H9 (cell line): ENCODE data around the gene ARRB1. TPM values are rescaled to one million over a fixed set of nuclear protein-coding genes. Genes with fewer than 3 reads are reported as not detected.

ENCODE experiments used
- DNase-seq: peaks from one replicate; pipeline ENCODE4 v3.0.0-alpha.2; 2017
- H2AFZ ChIP-seq: one replicate; pipeline ENCODE4 v1.6.1; 2013; ENCODE audit warnings: mild to moderate bottlenecking, low read length, control low read depth, moderate library complexity
- H2AK5ac ChIP-seq: 2 replicates; pipeline ENCODE4 v1.6.1; 2013; ENCODE audit warnings: low read length, control low read depth, mixed read lengths; ENCODE audit not compliant: insufficient read length
- H2BK120ac ChIP-seq: one replicate; pipeline ENCODE4 v1.6.1; 2013; ENCODE audit warnings: low read depth, mild to moderate bottlenecking, low read length, control low read depth, inconsistent platforms; ENCODE audit not compliant: poor library complexity, severe bottlenecking
- H2BK12ac ChIP-seq: 2 replicates; pipeline ENCODE4 v1.6.1; 2013; ENCODE audit warnings: low read length, control low read depth, mixed read lengths, low read depth; ENCODE audit not compliant: insufficient read length
- H2BK15ac ChIP-seq: 2 replicates; pipeline ENCODE4 v1.6.1; 2013; ENCODE audit warnings: low read depth, low read length, control low read depth
- H2BK20ac ChIP-seq: one replicate; pipeline ENCODE4 v1.6.1; 2013; ENCODE audit warnings: low read depth, mild to moderate bottlenecking, low read length, control low read depth, inconsistent platforms; ENCODE audit not compliant: poor library complexity, severe bottlenecking
- H2BK5ac ChIP-seq: 2 replicates; pipeline ENCODE4 v1.6.1; 2013; ENCODE audit warnings: low read length, control low read depth, mixed read lengths; ENCODE audit not compliant: insufficient read length
- H3K14ac ChIP-seq: 2 replicates; pipeline ENCODE4 v1.6.1; 2013; ENCODE audit warnings: low read length, control low read depth; ENCODE audit not compliant: insufficient read depth
- H3K18ac ChIP-seq: 2 replicates; pipeline ENCODE4 v1.6.1; 2013; ENCODE audit warnings: low read depth, mild to moderate bottlenecking, mixed read lengths, low read length, control low read depth; ENCODE audit not compliant: insufficient read length
- H3K23ac ChIP-seq: 2 replicates; pipeline ENCODE4 v1.6.1; 2013; ENCODE audit warnings: low read length, control low read depth, mixed read lengths, low read depth; ENCODE audit not compliant: insufficient read length
- H3K23me2 ChIP-seq: 2 replicates; pipeline ENCODE4 v1.6.1; 2013; ENCODE audit warnings: low read depth, mild to moderate bottlenecking, mixed read lengths, low read length, control low read depth; ENCODE audit not compliant: insufficient read length, poor library complexity, severe bottlenecking
- H3K27ac ChIP-seq: 2 replicates; pipeline ENCODE4 v1.5.1; 2013; ENCODE audit warnings: low read length, control low read depth, mixed read lengths, low read depth; ENCODE audit not compliant: insufficient read length
- H3K27me3 ChIP-seq: 2 replicates; pipeline ENCODE4 v1.6.1; 2013; ENCODE audit warnings: low read length, control low read depth, inconsistent platforms; ENCODE audit not compliant: insufficient read depth
- H3K4ac ChIP-seq: 2 replicates; pipeline ENCODE4 v1.6.1; 2013; ENCODE audit warnings: low read depth, mild to moderate bottlenecking, control low read depth, inconsistent platforms, low read length, moderate library complexity
- H3K4me1 ChIP-seq: 2 replicates; pipeline ENCODE4 v1.6.1; 2013; ENCODE audit warnings: low read length, control low read depth, inconsistent platforms; ENCODE audit not compliant: insufficient read depth
- H3K4me2 ChIP-seq: 2 replicates; pipeline ENCODE4 v1.6.1; 2013; ENCODE audit warnings: low read length, control low read depth, mixed read lengths; ENCODE audit not compliant: insufficient read length, insufficient read depth
- H3K56ac ChIP-seq: 2 replicates; pipeline ENCODE4 v1.6.1; 2013; ENCODE audit warnings: low read depth, mild to moderate bottlenecking, mixed read lengths, low read length, control low read depth; ENCODE audit not compliant: insufficient read length
- H3K79me1 ChIP-seq: 2 replicates; pipeline ENCODE4 v1.6.1; 2013; ENCODE audit warnings: low read depth, mild to moderate bottlenecking, moderate library complexity, low read length, control low read depth, inconsistent platforms; ENCODE audit not compliant: insufficient read depth, poor library complexity, severe bottlenecking
- H3K79me2 ChIP-seq: 2 replicates; pipeline ENCODE4 v1.6.1; 2013; ENCODE audit warnings: low read length, control low read depth, inconsistent platforms; ENCODE audit not compliant: insufficient read depth
- H3K9ac ChIP-seq: 2 replicates; pipeline ENCODE4 v1.6.1; 2013; ENCODE audit warnings: low read length, control low read depth, mixed read lengths; ENCODE audit not compliant: insufficient read length; ENCODE audit errors: extremely low read depth
- H3K9me3 ChIP-seq: one replicate; pipeline ENCODE4 v1.6.1; 2013; ENCODE audit warnings: low read depth, low read length, inconsistent platforms; ENCODE audit not compliant: control insufficient read depth
- H3T11ph ChIP-seq: one replicate; pipeline ENCODE4 v1.6.1; 2013; ENCODE audit warnings: mild to moderate bottlenecking, low read length, control low read depth, inconsistent platforms
- H4K20me1 ChIP-seq: one replicate; pipeline ENCODE4 v1.6.1; 2013; ENCODE audit not compliant: control insufficient read depth, insufficient read length, insufficient read depth
- H4K5ac ChIP-seq: 2 replicates; pipeline ENCODE4 v1.6.1; 2013; ENCODE audit warnings: low read depth, mild to moderate bottlenecking, mixed read lengths, low read length, control low read depth; ENCODE audit not compliant: insufficient read length
- H4K8ac ChIP-seq: replicated peaks from 2 replicates; pipeline ENCODE4 v1.6.1; 2013; ENCODE audit warnings: low read length, control low read depth, mixed read lengths, low read depth; ENCODE audit not compliant: insufficient read length
- H4K91ac ChIP-seq: 2 replicates; pipeline ENCODE4 v1.6.1; 2013; ENCODE audit warnings: low read depth, mild to moderate bottlenecking, moderate library complexity, mixed read lengths, low read length, control low read depth; ENCODE audit not compliant: insufficient read length
- H3K27ac Mint-ChIP-seq, 3 experiments: 2 replicates in 2 of 3; 3 replicates in 1 of 3; pipeline ENCODE4 v1.8.0; 2020 to 2021; ENCODE audit warnings: mixed read lengths in 3 of 3, mild to moderate bottlenecking in 1 of 3, moderate library complexity in 1 of 3
- H3K27me3 Mint-ChIP-seq: 2 replicates; pipeline ENCODE4 v1.8.0; 2021; ENCODE audit warnings: low read depth, mild to moderate bottlenecking, moderate library complexity, mixed read lengths
- H3K36me3 Mint-ChIP-seq, 3 experiments: 2 replicates in 2 of 3; 3 replicates in 1 of 3; pipeline ENCODE4 v1.8.0; 2020 to 2021; ENCODE audit warnings: low read depth in 3 of 3, mixed read lengths in 3 of 3; ENCODE audit not compliant: insufficient read depth in 1 of 3
- H3K4me1 Mint-ChIP-seq, 2 experiments: 2 replicates each; pipeline ENCODE4 v1.8.0; 2020; ENCODE audit warnings: mixed read lengths in 2 of 2
- H3K4me3 Mint-ChIP-seq, 2 experiments: 2 replicates in 1 of 2; 3 replicates in 1 of 2; pipeline ENCODE4 v1.8.0; 2020 to 2021; ENCODE audit warnings: mild to moderate bottlenecking in 2 of 2, mixed read lengths in 2 of 2, moderate library complexity in 1 of 2
- H3K9me3 Mint-ChIP-seq, 2 experiments: 2 replicates in 1 of 2; 3 replicates in 1 of 2; pipeline ENCODE4 v1.8.0; 2020; ENCODE audit warnings: mild to moderate bottlenecking in 2 of 2, mixed read lengths in 2 of 2, moderate library complexity in 1 of 2
- WGBS: extraction: QIAGEN DNeasy Blood & Tissue Kit; methylation state at CpG from one replicate; pipeline ENCODE4 v1.1.7; 2013; ENCODE audit warnings: missing lambda C conversion rate, low lambda C conversion rate, mixed read lengths; ENCODE audit not compliant: insufficient read length; ENCODE audit errors: extremely low coverage; 5-methylcytosine and 5-hydroxymethylcytosine counted together
- total RNA-seq: library from RNA; stranded (reverse); gene quantifications from 2 replicates; pipeline ENCODE4 v1.2.1, GENCODE V29; 2021
- TF ChIP-seq, protein P1 (sequence below): fragments of 200-600 bp; sonication (generic); conservative IDR thresholded peaks from 3 replicates; pipeline ENCODE4 v1.8.0; 2021; ENCODE audit warnings: antibody characterized with exemption, mild to moderate bottlenecking

Gene ARRB1
- total RNA-seq, 1 experiment from 2014 or later: 20.6 TPM

DNA sequence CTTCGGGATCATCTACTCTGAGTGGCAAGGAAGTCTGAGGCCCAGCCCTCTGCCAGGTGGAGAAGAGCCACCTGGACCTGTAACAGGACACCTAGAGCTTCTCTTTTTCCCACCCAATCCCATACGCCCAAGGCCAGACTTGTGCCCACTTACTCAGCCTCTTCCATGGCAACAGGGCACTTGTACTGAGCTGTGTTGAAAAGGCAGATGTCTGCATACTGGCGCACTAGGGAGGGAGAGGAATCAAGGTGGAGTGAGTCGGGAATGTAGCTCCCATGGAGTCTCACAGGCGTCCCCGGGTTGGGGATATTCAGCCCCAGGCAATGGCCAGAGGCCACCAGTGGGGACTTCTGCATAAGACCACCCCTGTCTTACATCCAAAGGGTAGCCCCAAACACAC, 74.8 kb downstream of the ARRB1 start:
- Histone ChIP-seq H3K79me2 (no peaks in the 10 kb centered on the region), H2AK5ac (no peak overlapping the region), H3K14ac (no peak overlapping the region), H4K91ac (no peak overlapping the region), H3K18ac (no peak overlapping the region), H4K8ac (no peak overlapping the region), H3K23me2 (no peaks in the 10 kb centered on the region), H3T11ph (no peak overlapping the region), H2BK20ac (no peak overlapping the region), H3K27me3 (no peaks in the 10 kb centered on the region), H3K4ac (no peak overlapping the region), H3K4me2 (no peak overlapping the region), H2BK15ac (no peak overlapping the region), H2BK5ac (no peak overlapping the region), H3K27ac (no peak overlapping the region), H3K9ac (no peak overlapping the region), H2BK12ac (no peak overlapping the region), H2AFZ (no peak overlapping the region), H4K5ac (no peak overlapping the region), H3K9me3 (no peaks in the 10 kb centered on the region), H3K79me1 (no peaks in the 10 kb centered on the region), H4K20me1 (no peaks in the 10 kb centered on the region), H2BK120ac (no peak overlapping the region), H3K56ac (no peak overlapping the region), H3K23ac (no peak overlapping the region), H3K4me1 (no peaks in the 10 kb centered on the region)
- H3K9me3 Mint-ChIP-seq: no peaks in the 10 kb centered on the region; a peak in 1 of 5 replicates
- no CpG with 5 or more reads among the region's 6 CpGs for WGBS
- peak overlapping the region in 2 of 3 experiments; percentile 24 to 38; a peak in 3 of 7 replicates for H3K27ac Mint-ChIP-seq
- peak; percentile 27 for DNase-seq
- TF ChIP-seq, protein P1, sequence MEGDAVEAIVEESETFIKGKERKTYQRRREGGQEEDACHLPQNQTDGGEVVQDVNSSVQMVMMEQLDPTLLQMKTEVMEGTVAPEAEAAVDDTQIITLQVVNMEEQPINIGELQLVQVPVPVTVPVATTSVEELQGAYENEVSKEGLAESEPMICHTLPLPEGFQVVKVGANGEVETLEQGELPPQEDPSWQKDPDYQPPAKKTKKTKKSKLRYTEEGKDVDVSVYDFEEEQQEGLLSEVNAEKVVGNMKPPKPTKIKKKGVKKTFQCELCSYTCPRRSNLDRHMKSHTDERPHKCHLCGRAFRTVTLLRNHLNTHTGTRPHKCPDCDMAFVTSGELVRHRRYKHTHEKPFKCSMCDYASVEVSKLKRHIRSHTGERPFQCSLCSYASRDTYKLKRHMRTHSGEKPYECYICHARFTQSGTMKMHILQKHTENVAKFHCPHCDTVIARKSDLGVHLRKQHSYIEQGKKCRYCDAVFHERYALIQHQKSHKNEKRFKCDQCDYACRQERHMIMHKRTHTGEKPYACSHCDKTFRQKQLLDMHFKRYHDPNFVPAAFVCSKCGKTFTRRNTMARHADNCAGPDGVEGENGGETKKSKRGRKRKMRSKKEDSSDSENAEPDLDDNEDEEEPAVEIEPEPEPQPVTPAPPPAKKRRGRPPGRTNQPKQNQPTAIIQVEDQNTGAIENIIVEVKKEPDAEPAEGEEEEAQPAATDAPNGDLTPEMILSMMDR: no peak
- H3K27me3 Mint-ChIP-seq: no peaks in the 10 kb centered on the region; the same call in 1 of the 2 replicates
- H3K36me3 Mint-ChIP-seq: peaks cover 0 to 19% (median 2%) of the 10 kb centered on the region in 3 experiments; a peak in 2 of 7 replicates
- H3K4me3 Mint-ChIP-seq: no peak overlapping the region
- peaks cover 12% of the 10 kb centered on the region in 2 experiments for H3K4me1 Mint-ChIP-seq
